ENCODE results near the gene NUMA1.

Gene NUMA1

GRCh38 chr11:72102631-72102945 lies 22.2 kb upstream of the NUMA1 start:
- no peak for DNase-seq

DNA sequence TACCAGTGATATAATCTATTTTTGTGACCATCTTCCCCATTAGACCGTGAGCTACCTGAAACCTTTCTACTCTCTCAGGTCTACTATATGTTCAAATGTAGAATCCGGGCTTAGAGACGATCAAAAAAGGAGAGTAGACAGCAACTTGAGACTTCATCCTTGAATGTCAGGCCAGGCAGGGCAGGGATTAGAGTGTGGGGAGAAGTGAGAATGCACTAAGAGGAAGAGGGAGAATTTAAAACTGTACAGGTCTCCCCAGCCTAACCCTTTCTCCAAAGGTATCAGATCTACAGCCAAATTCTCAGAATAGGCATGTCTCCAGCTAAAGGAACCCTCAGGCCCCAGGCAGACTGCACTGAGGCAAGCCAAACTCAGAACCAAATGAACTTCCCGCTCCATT lies 21.8 kb upstream of the NUMA1 start:
- no peak for DNase-seq

DNA sequence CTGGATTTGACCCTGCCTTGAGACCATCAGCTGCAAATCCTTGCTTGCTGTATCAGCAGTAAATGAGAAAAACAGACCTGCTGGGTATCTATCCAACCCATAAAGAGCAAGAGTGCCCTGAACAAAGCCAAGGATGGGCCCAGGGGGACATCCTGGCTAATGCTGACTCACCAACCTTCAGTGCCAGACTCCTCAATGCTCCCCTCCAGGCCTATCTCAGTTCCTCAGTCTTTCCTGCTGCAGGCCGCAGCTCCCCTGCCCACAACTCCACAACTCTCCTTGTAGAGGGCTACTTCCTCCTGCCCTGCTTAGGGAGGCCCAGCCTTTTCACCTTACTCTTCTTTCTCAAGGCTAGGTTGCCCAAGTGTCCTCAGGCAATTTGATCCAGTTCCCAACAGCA lies 20.1 kb upstream of the NUMA1 start:
- no peak for DNase-seq

- DNase-seq, result no peak
Measured at GRCh38 chr11:72100009-72100408, 19.7 kb upstream of the NUMA1 start.

- no peak for DNase-seq
Measured at GRCh38 chr11:72098741-72099140, 18.4 kb upstream of the NUMA1 start.

- DNase-seq, result peak; percentile 76
Measured at GRCh38 chr11:72091292-72091691, 10.9 kb upstream of the NUMA1 start.

GRCh38 chr11:72088076-72088808 lies 7.9 kb upstream of the NUMA1 start:
- no peak for DNase-seq

GRCh38 chr11:72085621-72086351 lies 5.4 kb upstream of the NUMA1 start:
- DNase-seq, result no peak

DNA sequence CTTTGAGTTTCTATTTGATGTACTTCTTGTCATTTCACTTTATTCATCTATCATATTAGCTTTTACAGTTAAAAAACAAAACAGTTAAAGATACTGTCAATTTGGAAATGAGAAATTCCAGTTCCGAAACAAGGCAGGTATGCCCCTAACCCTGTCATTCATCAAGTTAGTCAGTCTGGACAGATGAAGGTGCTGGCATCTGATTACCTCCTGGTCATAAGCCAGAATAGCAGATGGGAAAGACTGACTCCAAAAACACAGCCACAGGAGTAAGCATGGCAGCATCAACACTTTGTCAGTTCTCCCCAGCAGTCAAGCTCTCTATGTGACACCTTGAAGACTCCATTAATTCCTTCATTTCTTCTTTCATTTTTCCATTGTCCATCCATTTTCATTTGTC lies 4.6 kb upstream of the NUMA1 start:
- no peak for DNase-seq

GRCh38 chr11:72084076-72084475 lies 3.7 kb upstream of the NUMA1 start:
- DNase-seq, result no peak

DNA sequence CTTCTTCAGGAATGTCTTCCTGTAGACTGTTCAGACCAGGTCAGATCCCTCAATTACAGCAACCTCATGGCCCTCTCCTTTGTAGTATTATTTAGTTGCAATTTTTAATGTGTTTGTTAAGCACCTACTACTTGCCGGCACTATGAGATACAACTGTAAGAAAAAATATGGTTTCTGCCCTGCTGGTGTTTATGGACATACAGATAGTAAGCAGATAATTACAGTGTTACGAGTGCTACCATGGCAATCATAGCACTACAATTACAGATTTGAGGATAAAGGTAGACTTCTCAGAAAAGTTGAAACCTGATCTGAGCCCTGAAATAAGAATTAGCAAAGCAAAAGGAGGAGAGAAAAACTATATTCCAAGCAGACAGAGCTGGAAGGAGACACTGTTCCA lies 3.1 kb upstream of the NUMA1 start:
- no peak for DNase-seq

GRCh38 chr11:72081821-72082453 lies 1.6 kb upstream of the NUMA1 start:
- DNase-seq, result no peak

- no peak for DNase-seq
Measured at GRCh38 chr11:72081184-72081644, 872 bp upstream of the NUMA1 start.

DNA sequence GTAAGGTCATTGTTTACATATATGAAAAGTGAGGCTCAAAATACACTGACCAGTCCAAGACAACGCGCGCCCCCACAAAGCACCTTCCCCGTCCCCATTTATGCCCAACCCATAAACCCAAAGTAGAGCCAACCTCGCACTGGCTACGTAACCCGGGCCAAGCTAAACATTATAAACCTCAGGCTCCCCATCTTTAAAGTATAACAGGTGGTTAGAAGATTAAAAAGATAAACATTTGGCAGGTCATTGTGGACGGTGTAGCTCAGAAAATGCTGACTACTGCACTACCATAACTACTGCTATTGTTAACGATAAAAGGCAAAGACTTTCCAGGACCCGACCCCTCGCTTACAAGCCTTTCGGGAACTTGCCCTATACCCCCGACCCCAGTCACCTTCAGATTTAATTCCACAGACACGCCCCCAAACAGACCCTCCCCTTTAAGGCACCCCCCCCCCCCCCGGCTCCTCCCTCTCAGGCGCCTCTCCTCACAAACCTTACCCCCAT lies 470 bp downstream of the NUMA1 start:
- peak; percentile 54 for DNase-seq

GRCh38 chr11:72078477-72078876 lies 1.9 kb downstream of the NUMA1 start:
- no peak for DNase-seq

- DNase-seq, result no peak
Measured at GRCh38 chr11:72075756-72076155, 4.6 kb downstream of the NUMA1 start.

DNA sequence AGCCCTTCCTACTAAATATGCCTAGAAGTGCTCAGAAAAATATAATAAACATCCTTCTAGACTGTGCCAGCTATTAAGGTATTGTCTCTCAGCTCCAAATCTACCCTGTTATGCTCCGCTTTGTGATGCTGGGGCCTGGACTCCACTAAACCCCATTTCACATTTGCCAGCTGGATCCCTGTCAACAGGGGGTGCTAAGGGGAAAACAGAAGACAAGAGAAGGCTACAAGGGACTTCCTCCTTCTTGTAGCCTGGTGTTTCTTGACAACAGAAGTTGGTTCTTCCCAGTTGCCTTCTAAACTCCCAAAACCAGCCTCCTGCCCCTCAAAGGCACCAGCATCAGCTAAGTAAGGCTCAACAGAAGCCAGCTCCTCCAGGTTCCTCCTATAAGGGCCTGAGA lies 5.2 kb downstream of the NUMA1 start:
- peak; percentile 17 for DNase-seq

DNA sequence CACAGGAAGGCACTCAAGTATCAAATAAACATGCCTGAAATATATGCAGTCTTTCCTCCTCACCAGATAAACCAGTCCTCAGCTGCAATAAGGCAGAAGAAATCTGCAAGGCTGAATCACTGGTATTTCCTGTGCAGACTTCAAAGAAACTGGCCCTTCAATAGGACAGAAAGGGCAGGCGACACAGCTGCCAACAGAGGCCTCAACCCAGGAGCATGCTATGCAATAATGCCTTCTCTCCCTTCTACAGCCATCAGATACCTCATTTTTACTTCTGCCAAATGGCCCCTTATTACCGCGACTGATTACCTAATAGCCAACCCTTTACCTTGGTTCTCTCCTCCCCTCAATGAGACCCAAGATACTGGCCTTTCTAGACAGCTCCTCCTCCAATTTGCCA lies 8.0 kb downstream of the NUMA1 start:
- peak; percentile 7 for DNase-seq

GRCh38 chr11:72070491-72070890 lies 9.9 kb downstream of the NUMA1 start:
- DNase-seq, result no peak

DNA sequence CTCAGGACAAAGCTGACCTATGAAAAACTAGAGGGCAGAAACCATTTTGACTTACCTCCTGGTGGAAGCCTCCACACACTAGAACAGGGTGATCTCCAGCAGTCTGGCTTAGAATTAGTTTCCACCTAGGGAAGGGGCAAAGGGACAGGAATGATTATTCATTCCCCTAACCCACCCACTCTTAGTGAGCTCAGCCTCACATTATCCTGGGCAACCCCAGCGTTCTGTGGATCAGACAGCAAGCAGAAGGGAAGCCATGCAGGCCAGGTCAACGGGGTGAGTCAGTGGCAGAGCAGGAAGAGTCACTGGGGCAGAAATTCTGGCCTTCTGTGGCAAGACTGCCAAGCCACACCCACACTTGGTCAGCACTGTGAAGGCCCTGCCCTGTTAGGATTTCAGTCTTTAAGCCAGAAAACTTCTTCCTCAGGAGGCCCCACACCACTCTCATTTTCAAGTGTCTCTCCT lies 10.5 kb downstream of the NUMA1 start:
- peak; percentile 20 for DNase-seq

- DNase-seq, result no peak
Measured at GRCh38 chr11:72069200-72069599, 11.1 kb downstream of the NUMA1 start.

DNA sequence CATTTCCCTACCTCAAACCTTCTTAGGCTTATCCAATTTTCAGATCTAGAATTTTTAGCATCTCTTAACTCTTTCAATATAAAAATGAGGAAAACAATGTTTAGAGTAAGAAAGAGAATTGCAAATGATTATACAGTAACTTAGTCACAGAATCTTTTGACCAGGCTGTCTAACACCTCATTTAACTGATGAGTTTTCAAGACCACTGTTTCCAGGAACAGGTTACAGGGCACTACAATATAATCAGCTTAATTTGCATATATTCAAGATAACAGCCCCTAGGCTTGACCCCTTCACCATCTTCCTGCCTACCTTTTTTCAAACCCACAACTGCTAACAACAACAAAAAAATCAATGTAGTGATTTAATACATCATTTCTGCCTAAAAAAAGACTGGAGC lies 12.7 kb downstream of the NUMA1 start:
- DNase-seq, result no peak

DNA sequence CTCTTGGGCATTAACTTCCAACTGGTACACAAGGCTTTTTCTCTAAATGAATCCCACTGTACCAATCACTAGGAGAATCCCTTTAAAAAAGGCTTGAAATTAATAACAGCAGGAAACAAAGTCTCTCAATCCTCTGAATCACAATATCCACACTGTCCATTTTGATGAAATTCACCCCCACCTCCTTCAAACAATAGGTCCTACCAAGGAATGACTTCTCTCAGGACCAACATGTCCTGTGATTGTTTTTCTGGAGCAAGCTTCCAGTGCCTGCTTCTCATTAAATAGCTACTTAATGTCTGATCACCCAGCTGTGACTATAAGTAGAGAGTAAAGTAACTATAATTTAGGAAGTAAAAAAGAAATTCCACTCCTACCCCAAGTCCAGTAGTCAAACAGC lies 13.1 kb downstream of the NUMA1 start:
- no peak for DNase-seq

- DNase-seq, result no peak
Measured at GRCh38 chr11:72066855-72067254, 13.5 kb downstream of the NUMA1 start.

Measured in CD4-positive, alpha-beta T cell treated with Interleukin-12 subunit alpha and Interleukin-12 subunit beta, for 1 hour (primary cell).